Measurements from ENCODE around the gene CWF19L1. TPM values are rescaled to one million over a fixed set of nuclear protein-coding genes. Genes with fewer than 3 reads are reported as not detected.

The CWF19L1 gene
- total and polyA plus RNA-seq, 2 experiments from 2014 or later = 15.8 to 34.4 TPM

GRCh38 chr10:100208276-100208675, 59.2 kb downstream of the CWF19L1 start:
- no peak for ATAC-seq
- H3K4me3 ChIP-seq = no peak overlapping the region

More at GRCh38 chr10:100208276-100208675, 59.2 kb downstream of the CWF19L1 start:
- Mint-ChIP-seq H3K27me3 (ENCODE audit: insufficient read depth, low read depth, poor library complexity) (no peaks in the 10 kb centered on the region), H3K9me3 (no peaks in the 10 kb centered on the region), H3K4me3 (no peak overlapping the region), H3K36me3 (ENCODE audit: low read depth) (peaks cover 38% of the 10 kb centered on the region), H3K4me1 (peaks cover 7% of the 10 kb centered on the region; the same call in 2 of the 3 replicates), H3K27ac (no peak overlapping the region)
- DNase-seq (ENCODE audit: low spot score) = no peak
- peaks cover 31% of the 10 kb centered on the region for H3K36me3 ChIP-seq (ENCODE audit: insufficient read depth)
- no peak for TF ChIP-seq ZNF331 (CRISPR knock-in tag; IDR thresholded peaks at IDR 0.05; ENCODE audit: low read depth)
- TF ChIP-seq ETS1 (IDR thresholded peaks at IDR 0.05) = no peak
- no peak for TF ChIP-seq NANOG (IDR thresholded peaks at IDR 0.05; ENCODE audit: borderline replicate concordance)
- TF ChIP-seq STAT1 (IDR thresholded peaks at IDR 0.05; ENCODE audit: unreplicated experiment) = no peak
- TF ChIP-seq JUNB (IDR thresholded peaks at IDR 0.05; ENCODE audit: unreplicated experiment) = no peak
- no peak for TF ChIP-seq ZNF462 (CRISPR knock-in tag; IDR thresholded peaks at IDR 0.05)
- TF ChIP-seq POLR2AphosphoS5 (IDR thresholded peaks at IDR 0.05; ENCODE audit: low read depth) = no peak
- TF ChIP-seq CREB1 (CRISPR knock-in tag; IDR thresholded peaks at IDR 0.05; ENCODE audit: low read depth) = no peak
- TF ChIP-seq CTCF (conservative IDR thresholded peaks at IDR 0.05; ENCODE audit: low read depth in 2 of 2) = no peak
- TF ChIP-seq REST (IDR thresholded peaks at IDR 0.05; ENCODE audit: unreplicated experiment) = no peak
- no peak for TF ChIP-seq EZH2 (IDR thresholded peaks at IDR 0.05; ENCODE audit: low read depth, unreplicated experiment)
- TF ChIP-seq ZNF114 (CRISPR knock-in tag; IDR thresholded peaks at IDR 0.05) = no peak
- no peak for TF ChIP-seq EZH2phosphoT487 (IDR thresholded peaks at IDR 0.05; ENCODE audit: unreplicated experiment)
- H3K9me2 ChIP-seq (ENCODE audit: insufficient read depth) = no peaks in the 10 kb centered on the region
- H3F3A ChIP-seq (replicated peaks; ENCODE audit: low read depth) = no peaks in the 10 kb centered on the region
- H3K27ac ChIP-seq (ENCODE audit: low read depth) = 0 out of 2 replicates have a peak overlapping the region, but pooled peaks have one; percentile 57
- H3K4me1 ChIP-seq (ENCODE audit: insufficient read depth) = peaks cover 3% of the 10 kb centered on the region; the same call in 1 of the 2 replicates
- no peaks in the 10 kb centered on the region for H3K79me2 ChIP-seq (replicated peaks; ENCODE audit: insufficient read depth)
- H2AFZ ChIP-seq = no peak overlapping the region
- no peaks in the 10 kb centered on the region for H3K27me3 ChIP-seq (ENCODE audit: insufficient read depth)
- no peak overlapping the region for H3K4me2 ChIP-seq
- no peaks in the 10 kb centered on the region for H4K20me1 ChIP-seq (replicated peaks; ENCODE audit: insufficient read depth)
